ENCODE measurements around the gene PXT1. TPM values are rescaled to one million over a fixed set of nuclear protein-coding genes. Genes with fewer than 3 reads are reported as not detected.
"Not testable (repeated sequence)": the region's sequence is repeated elsewhere in the genome, so short reads cannot be mapped to it uniquely, and the experiment has no call there.

Gene PXT1
- total RNA-seq, 2 experiments from 2014 or later: 0.22 to 0.36 TPM

DNA sequence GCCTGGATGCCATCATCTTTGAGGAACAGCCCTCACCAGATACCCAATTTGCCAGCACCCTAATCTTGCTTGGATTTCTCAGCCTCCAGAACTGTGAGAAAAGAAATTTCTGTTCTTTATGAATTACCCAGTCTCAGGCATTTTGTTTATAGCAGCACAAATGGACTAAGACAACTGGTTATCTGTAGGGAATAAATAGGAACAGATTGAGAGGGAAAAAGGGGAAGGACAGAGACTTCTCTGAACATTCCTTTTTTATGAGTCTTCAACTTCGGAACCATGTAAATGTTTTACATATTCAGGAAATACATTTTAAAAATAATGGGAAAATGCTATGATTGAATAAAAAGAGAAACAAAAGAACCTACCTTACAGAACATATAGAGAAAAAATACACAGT is 21.0 kb upstream of the PXT1 start:
- Mint-ChIP-seq H3K9me3 (no peaks in the 10 kb centered on the region), H3K36me3 (ENCODE audit: low read depth) (peaks cover 21% of the 10 kb centered on the region), H3K27ac (no peak overlapping the region), H3K4me3 (no peak overlapping the region), H3K4me1 (ENCODE audit: low read depth) (peaks cover 29% of the 10 kb centered on the region), H3K27me3 (no peaks in the 10 kb centered on the region)
- ChIA-PET CTCF (interaction anchor here (1.4 kb wide), 1 partner anchor 10 kb away, joined by 6 read pairs; no protein-coding TSS in a partner anchor), POLR2A (no interaction called here)
- TF ChIP-seq, protein P1, sequence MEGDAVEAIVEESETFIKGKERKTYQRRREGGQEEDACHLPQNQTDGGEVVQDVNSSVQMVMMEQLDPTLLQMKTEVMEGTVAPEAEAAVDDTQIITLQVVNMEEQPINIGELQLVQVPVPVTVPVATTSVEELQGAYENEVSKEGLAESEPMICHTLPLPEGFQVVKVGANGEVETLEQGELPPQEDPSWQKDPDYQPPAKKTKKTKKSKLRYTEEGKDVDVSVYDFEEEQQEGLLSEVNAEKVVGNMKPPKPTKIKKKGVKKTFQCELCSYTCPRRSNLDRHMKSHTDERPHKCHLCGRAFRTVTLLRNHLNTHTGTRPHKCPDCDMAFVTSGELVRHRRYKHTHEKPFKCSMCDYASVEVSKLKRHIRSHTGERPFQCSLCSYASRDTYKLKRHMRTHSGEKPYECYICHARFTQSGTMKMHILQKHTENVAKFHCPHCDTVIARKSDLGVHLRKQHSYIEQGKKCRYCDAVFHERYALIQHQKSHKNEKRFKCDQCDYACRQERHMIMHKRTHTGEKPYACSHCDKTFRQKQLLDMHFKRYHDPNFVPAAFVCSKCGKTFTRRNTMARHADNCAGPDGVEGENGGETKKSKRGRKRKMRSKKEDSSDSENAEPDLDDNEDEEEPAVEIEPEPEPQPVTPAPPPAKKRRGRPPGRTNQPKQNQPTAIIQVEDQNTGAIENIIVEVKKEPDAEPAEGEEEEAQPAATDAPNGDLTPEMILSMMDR (IDR thresholded peaks at IDR 0.05): no peak
- ATAC-seq: no peak
- DNase-seq: no peak
- intact Hi-C loops (cut with micrococcal nuclease): no loop called here

DNA sequence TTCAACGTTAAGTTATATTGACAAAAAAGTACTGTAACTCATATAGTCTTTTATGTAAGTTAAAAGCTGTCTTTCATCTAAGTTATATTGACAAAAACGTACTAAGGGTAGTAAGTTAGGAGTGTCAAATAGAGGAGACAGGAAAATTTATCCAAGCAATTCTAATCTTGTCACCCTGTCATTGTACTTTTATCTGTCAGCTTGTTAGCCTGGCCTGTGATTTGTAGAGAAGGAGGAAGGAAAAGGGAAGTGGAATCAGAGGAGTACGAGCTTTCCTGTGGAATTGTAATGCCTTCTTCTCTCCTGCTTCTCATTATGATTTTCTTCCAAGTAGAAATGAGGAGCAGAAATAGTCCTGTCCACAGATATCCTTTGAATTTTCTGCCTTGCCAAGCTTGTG is 19.0 kb upstream of the PXT1 start:
- no peaks in the 10 kb centered on the region for H3K9me3 Mint-ChIP-seq
- intact Hi-C loops (cut with micrococcal nuclease): no loop called here
- ChIA-PET CTCF (interaction anchor here (1.0 to 1.6 kb wide), 4 partner anchors 8 to 16 kb away, joined by 3 to 5 read pairs (median 4); no protein-coding TSS in a partner anchor), POLR2A (interaction anchor here (1.0 to 1.5 kb wide), 2 partner anchors 11 to 33 kb away, joined by 3 read pairs; no protein-coding TSS in a partner anchor)
- no peak overlapping the region for H3K4me3 Mint-ChIP-seq
- ATAC-seq (no peak), DNase-seq (no peak)
- TF ChIP-seq, protein P1 (IDR thresholded peaks at IDR 0.05): no peak
- no peak overlapping the region for H3K27ac Mint-ChIP-seq
- H3K27me3 Mint-ChIP-seq: no peaks in the 10 kb centered on the region
- H3K36me3 Mint-ChIP-seq (ENCODE audit: low read depth): peaks cover 21% of the 10 kb centered on the region
- peaks cover 34% of the 10 kb centered on the region for H3K4me1 Mint-ChIP-seq (ENCODE audit: low read depth)

DNA sequence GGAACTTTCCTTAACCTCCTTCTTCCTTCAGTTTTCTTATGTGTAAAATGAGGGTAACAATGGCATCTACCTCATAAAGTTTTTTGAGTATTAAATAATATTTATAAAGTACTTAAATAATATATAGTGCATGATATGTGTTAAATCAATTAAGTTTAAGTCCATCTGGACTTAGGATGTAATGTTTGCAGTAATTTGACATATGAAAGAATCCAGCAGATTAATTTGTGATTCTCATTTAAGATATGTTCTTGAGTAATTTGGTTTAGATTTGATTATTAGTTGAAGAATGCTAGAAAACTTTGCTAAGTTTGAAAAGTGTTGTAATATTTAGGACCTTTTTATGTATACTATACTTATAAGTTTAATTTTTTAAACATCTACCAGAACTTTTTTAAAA is 18.3 kb upstream of the PXT1 start:
- peaks cover 34% of the 10 kb centered on the region for H3K4me1 Mint-ChIP-seq (ENCODE audit: low read depth)
- H3K27ac Mint-ChIP-seq: no peak overlapping the region
- intact Hi-C loops (cut with micrococcal nuclease): no loop called here
- peaks cover 20% of the 10 kb centered on the region for H3K36me3 Mint-ChIP-seq (ENCODE audit: low read depth)
- TF ChIP-seq, protein P1 (IDR thresholded peaks at IDR 0.05): no peak
- POLR2A ChIA-PET: no interaction called here
- ATAC-seq (no peak), DNase-seq (no peak)
- CTCF ChIA-PET: interaction anchor here (1.1 kb wide), 1 partner anchor 7 kb away, joined by 3 read pairs; no protein-coding TSS in a partner anchor
- H3K4me3 Mint-ChIP-seq: no peak overlapping the region
- no peaks in the 10 kb centered on the region for H3K27me3 Mint-ChIP-seq
- H3K9me3 Mint-ChIP-seq: no peaks in the 10 kb centered on the region

DNA sequence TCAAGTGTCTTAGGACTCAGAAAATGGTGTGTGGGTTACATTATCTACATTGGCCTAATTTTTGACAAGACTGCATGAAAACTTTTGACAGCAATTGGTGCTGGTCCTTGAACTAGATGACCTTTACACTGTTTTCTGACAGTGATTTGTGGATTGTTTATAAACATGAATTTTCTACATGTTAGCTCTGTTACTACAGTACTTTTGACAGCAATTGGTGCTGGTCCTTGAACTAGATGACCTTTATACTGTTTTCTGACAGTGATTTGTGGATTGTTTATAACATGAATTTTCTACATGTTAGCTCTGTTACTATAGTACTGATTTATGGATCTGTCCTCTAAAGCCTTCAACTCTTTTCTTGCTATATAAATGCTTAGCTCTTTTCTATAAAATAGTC is 16.8 kb upstream of the PXT1 start:
- CTCF ChIA-PET: interaction anchor here (1.0 kb wide), 1 partner anchor 10 kb away, joined by 4 read pairs; no protein-coding TSS in a partner anchor

DNA sequence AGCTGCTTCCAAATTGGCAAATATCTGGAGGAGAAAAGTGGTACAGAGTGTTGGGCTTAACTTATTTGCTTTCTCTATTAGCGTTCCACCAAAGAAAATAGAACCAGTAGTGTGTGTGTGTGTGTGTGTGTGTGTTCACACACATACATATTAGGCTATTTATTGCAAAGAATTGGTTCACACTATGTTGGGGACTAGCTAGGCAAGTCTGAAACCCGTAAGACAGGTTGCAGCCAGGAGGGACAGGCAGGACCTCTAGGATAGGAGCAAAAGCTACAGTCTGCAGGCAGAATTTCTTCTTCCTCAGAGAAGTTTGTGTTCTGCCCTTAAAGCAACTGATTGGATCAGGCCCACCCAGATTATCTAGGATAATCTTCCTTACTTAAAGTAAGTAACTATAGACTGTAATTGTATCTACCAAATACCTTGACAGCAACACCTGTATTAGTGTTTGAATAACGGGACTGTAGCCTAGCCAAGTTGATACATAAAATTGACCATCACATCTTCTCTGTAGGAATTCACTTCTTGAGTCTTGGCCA is 12.9 kb upstream of the PXT1 start:
- CTCF ChIA-PET: no interaction called here

More for the DNA sequence above, 16.8 kb upstream of the PXT1 start:
- Mint-ChIP-seq H3K4me1 (ENCODE audit: low read depth) (peaks cover 33% of the 10 kb centered on the region), H3K27me3 (no peaks in the 10 kb centered on the region), H3K36me3 (ENCODE audit: low read depth) (peaks cover 23% of the 10 kb centered on the region), H3K4me3 (no peak overlapping the region), H3K27ac (no peak overlapping the region), H3K9me3 (no peaks in the 10 kb centered on the region)
- intact Hi-C loops (cut with micrococcal nuclease): no loop called here
- TF ChIP-seq, protein P1 (IDR thresholded peaks at IDR 0.05): no peak
- ATAC-seq: no peak
- DNase-seq: no peak
- POLR2A ChIA-PET: interaction anchor here (0.8 to 0.9 kb wide), 2 partner anchors 10 to 135 kb away, joined by 3 read pairs; no protein-coding TSS in a partner anchor

DNA sequence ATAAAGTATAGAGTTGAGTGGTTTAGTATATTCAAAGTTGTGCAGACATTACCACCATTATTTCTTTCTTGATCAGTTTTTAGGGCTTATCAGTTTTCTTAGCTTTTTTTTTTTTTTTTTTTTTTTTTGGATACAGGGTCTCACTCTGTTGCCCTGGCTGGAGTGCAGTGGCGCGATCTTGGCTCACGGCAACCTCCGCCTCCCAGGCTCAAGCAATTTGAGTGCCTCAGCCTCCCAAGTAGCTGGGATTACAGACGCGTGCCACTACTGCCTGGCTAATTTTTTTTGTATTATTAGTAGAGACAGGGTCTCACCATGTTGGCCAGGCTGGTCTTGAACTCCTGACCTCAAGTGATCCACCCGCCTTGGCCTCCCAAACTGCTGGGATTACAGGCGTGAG is 10.2 kb upstream of the PXT1 start:
- Mint-ChIP-seq H3K36me3 (ENCODE audit: low read depth) (peaks cover 44% of the 10 kb centered on the region), H3K4me1 (ENCODE audit: low read depth) (peaks cover 28% of the 10 kb centered on the region)
- DNase-seq; ATAC-seq; H3K4me3 Mint-ChIP-seq; H3K9me3 Mint-ChIP-seq; H3K27ac Mint-ChIP-seq; intact Hi-C loops (cut with micrococcal nuclease); H3K27me3 Mint-ChIP-seq: not testable (repeated sequence)
- CTCF ChIA-PET: interaction anchor here (1.1 to 1.9 kb wide), 2 partner anchors 9 to 10 kb away, joined by 3 to 6 read pairs; no protein-coding TSS in a partner anchor
- POLR2A ChIA-PET: interaction anchor here (0.6 to 0.8 kb wide), 2 partner anchors 25 to 101 kb away, joined by 3 read pairs; no protein-coding TSS in a partner anchor

More for the DNA sequence above, 12.9 kb upstream of the PXT1 start:
- DNase-seq (no peak), ATAC-seq (no peak)
- TF ChIP-seq, protein P1 (IDR thresholded peaks at IDR 0.05): no peak
- Mint-ChIP-seq H3K4me3 (no peak overlapping the region), H3K4me1 (ENCODE audit: low read depth) (peaks cover 15% of the 10 kb centered on the region), H3K27me3 (no peaks in the 10 kb centered on the region), H3K36me3 (ENCODE audit: low read depth) (peaks cover 27% of the 10 kb centered on the region), H3K27ac (no peak overlapping the region), H3K9me3 (no peaks in the 10 kb centered on the region)
- POLR2A ChIA-PET: interaction anchor here (1.3 kb wide), 1 partner anchor 8 kb away, joined by 4 read pairs; no protein-coding TSS in a partner anchor
- intact Hi-C loops (cut with micrococcal nuclease): no loop called here

DNA sequence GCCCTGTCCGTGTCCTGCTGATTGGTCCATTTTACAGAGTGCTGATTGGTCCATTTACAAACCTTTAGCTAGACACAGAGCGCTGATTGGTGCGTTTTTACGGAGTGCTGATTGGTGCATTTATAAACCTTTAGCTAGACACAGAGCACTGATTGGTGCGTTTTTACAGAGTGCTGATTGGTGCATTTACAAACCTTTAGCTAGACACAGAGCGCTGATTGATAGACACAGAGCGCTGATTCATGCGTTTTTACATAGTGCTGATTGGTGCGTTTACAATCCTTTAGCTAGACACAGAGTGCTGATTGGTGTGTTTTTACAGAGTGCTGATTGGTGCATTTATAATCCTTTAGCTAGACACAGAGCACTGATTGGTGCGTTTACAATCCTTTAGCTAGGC is 6.5 kb upstream of the PXT1 start:
- intact Hi-C loops (cut with micrococcal nuclease): loop anchor here (10.0 kb wide), 1 partner anchor 96 kb away; the partner anchor contains the start of gene STK38
- DNase-seq: peak; percentile 7
- not testable (repeated sequence) for H3K9me3 Mint-ChIP-seq

More for the DNA sequence above, 6.5 kb upstream of the PXT1 start:
- POLR2A ChIA-PET: interaction anchor here (1.0 kb wide), 1 partner anchor 39 kb away, joined by 4 read pairs; no protein-coding TSS in a partner anchor
- not testable (repeated sequence) for H3K27ac Mint-ChIP-seq, H3K27me3 Mint-ChIP-seq, H3K4me3 Mint-ChIP-seq
- ATAC-seq: peak; percentile 39
- CTCF ChIA-PET: interaction anchor here (1.6 kb wide), 1 partner anchor 13 kb away, joined by 5 read pairs; no protein-coding TSS in a partner anchor
- peaks cover 41% of the 10 kb centered on the region for H3K36me3 Mint-ChIP-seq (ENCODE audit: low read depth)
- peaks cover 48% of the 10 kb centered on the region for H3K4me1 Mint-ChIP-seq (ENCODE audit: low read depth)
